NCI-H748 (cell line): ENCODE results near the gene KLRF1.
A peak's percentile ranks its signal among the peaks of the same experiment; 100 is the strongest.

Experiments
- DNase-seq: peaks from one replicate; lab custom pipeline; 2025; ENCODE audit not compliant: unreplicated experiment; lab: John Stamatoyannopoulos, UW

The KLRF1 gene

GRCh38 chr12:9808504-9808903 is 18.8 kb upstream of the KLRF1 start:
- no peak for DNase-seq

- DNase-seq, result no peak
Measured at GRCh38 chr12:9809338-9809737, 17.9 kb upstream of the KLRF1 start.

GRCh38 chr12:9809866-9810265 is 17.4 kb upstream of the KLRF1 start:
- DNase-seq, result no peak

DNA sequence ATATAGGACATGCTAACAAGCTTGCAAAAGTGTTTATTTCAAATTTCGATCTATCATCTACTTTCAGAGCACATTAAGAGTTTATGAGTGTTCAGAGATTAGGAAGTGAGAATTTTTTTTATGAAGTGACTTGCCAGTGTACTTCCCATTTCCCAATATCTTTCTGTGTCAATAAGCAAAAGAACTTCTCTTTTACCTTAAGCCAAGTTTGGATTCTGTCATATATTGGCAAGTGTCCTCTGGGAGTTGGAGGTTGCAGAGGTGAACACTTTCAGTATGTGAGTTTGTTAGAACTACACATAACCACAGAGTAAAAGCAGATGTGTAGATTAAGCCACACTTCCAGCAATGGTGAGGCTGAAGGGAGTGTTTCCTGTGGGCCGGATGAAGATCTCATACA is 16.6 kb upstream of the KLRF1 start:
- DNase-seq, result no peak

- no peak for DNase-seq
Measured at GRCh38 chr12:9811621-9812020, 15.7 kb upstream of the KLRF1 start.

DNA sequence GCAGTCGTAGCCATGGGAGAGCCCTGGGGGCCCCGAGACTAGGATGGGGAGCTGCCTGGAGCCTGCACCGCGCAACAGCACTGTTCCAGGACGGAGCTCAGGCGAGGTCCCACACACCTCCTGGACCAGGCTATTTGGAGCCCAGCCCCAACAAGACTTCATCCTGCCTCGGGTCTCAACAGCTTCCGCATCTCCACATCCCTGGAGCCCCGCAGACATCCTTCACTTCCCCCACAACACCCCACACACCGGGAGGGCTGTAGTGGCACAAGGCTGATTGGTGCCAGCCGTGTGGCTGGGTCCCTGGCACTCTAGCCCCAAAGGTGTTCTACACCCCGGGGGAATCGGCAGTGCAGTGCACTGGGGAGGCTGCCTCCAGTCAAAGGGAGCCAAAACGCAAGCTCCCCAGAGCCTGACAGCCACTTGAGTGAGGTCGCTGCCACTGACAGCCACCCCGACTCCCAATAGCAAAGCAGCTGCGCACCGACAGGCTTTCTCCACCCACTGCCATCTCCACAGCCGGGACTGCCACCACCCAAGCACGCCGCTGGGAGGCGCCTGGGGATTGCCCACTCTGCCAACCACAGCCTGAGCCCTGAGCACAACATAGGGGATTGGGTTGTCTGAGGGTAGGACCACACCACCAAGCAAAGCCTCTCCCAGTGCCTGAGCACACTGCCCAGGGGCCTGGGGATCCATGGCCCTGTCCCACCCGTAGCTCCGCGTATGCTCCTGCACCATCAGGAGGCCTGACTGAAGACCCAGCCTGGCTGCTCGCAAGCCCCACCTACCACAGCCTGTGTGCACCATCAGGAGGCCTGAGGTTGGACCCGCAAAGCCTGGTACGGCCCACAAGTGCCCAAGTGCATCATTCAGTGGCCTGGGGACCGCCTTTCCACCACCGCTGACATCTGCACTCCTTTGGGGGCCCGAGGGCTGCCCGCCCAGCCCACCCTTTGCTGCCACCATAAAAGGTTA is 13.2 kb upstream of the KLRF1 start:
- peak; percentile 53 for DNase-seq

GRCh38 chr12:9820281-9820930 is 6.9 kb upstream of the KLRF1 start:
- no peak for DNase-seq

- no peak for DNase-seq
Measured at GRCh38 chr12:9829483-9829882, 2.2 kb downstream of the KLRF1 start.

GRCh38 chr12:9829982-9830381 is 2.7 kb downstream of the KLRF1 start:
- no peak for DNase-seq

DNA sequence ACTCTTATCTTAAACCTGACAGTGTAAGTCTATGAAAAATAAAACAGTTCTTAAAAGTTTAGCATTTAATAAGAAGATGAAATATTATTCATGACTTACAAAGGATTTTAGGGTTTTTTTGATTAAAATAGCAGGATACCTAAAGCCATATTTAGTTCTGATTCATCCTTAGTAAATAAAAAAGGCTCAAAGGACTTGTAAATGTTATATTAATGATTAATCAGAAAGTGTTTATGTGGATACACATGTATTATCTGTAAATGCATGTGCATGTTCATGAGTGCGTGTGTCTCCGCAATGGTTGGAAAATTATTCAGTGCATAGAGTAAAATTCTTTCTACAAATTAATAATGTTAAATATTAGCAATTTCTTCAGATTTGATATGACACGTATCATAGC is 4.4 kb downstream of the KLRF1 start:
- no peak for DNase-seq

DNA sequence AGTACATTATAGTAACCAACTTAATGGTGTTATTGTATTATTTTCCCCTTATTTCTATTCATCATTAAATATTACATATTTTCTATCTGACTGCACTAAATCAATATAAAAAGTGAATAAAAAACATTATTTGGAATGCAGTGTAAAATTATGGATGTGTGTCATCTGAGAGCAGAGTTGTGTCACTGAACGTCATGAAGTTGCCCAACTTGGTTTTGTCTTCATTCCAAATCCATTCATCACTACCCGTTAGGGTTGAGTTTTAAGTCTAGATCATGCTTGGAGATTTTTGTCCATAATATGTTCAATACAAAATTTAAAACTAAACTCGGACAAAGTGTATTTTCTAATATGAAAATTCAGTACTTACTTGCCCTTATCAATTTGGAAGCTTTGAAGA is 16.1 kb downstream of the KLRF1 start:
- DNase-seq, result no peak

DNA sequence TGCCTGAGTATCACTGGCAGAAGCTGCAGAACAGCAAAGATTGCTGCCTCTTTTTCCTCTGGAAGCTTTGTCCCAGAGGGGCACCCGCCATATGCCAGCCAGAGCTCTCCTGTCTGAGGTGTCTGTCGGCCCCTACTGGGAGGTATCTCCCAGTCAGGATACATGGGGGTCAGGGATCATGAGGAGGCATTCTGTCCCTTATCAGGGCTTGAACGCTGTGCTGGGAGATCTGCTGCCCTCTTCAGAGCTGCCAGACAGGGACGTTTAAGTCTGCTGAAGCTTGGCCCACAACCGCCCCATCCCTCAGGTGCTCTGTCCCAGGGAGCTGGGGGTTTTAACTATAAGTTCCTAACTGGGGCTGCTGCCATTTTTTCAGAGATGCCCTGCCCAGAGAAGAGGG is 21.6 kb downstream of the KLRF1 start:
- no peak for DNase-seq

GRCh38 chr12:9851050-9851449 is 23.8 kb downstream of the KLRF1 start:
- DNase-seq, result no peak

DNA sequence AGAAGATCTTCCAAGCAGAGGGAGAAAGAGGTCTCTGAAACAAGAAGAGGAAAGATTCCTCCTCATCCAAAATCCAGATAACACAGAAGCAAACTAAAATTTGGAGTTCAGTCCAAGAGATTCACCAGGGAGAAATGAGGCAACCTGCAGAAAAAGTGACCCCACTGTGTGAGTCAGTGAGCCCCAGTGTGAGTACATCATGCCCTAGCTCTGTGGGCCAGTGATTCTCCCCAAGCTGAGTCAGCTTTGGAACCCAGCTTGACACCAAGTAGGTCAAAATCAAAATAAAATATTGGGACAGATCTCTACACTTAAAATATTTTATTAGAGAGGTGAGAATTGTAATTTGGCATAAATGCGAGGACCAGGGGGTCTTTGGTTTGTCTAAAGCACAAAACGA is 24.6 kb downstream of the KLRF1 start:
- DNase-seq, result no peak

DNA sequence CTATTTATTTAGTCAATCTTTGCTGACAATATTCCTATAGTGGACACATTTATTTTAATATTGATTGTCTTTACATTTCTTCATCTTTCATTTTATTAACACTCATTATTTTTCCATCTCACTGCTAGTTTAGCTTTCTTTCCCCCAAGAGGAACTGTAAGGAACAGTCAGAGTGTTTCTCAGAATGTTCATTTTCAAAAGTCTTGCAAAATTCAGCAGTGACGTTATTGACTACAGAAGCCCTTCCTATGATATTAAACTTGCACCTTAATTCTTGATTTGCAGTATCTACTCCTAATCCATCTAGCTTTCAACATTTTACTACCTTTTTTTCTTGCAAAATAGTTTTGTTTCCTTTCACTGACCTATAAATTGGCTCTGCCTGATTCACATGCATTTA is 28.9 kb downstream of the KLRF1 start:
- DNase-seq, result no peak

DNA sequence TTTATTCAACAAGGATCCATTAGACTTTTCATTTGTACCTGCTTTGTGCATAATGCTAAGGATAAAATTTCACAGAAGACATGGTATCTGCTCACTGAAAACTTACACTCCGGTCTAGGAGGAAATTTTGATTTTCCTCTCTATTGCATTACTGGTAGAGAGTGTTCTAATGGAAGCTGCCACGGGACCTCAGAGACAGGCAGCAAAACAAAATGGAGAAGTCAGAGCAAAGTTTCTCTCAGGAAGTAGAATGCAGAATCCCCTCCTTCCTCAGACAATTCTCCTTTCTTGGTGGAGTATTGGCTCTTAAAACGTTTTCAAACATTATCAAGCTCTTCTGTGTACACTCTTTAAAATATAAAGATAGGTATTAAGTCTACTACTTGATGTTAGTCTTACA is 29.6 kb downstream of the KLRF1 start:
- DNase-seq, result no peak

GRCh38 chr12:9858135-9858534 is 30.9 kb downstream of the KLRF1 start:
- no peak for DNase-seq

DNA sequence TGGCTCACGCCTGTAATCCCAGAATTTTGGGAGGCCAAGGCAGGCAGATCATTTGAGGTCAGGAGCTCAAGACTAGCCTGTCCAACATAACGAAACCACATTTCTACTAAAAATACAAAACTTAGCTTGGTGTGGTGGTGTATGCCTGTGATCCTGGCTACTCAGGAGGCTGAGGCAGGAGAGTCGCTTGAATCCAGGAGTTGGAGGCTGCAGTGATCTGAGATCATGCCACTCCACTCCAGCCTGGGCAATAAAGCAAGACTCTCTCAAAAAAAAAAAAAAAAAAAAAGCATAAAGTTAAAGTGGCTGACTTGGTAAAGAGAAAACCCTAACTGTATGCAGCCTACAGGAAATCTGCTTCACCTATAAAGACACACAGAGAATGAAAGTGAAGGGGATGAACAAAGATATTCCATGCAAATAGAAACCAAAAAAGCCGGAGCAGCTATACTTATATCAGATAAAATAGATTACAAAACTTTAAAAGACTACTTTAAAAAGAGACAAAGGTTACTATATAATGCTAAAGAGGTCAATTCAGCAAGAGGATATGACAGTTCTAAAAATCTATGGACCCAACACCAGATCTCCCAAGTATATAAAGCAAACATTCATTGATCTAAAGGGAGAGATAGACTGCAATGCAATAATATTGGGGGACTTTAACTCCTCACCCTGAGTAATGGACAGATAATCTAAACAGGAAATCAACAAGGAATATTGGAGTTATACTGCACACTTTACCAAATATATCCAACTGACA is 37.8 kb downstream of the KLRF1 start:
- no peak for DNase-seq

GRCh38 chr12:9866860-9867269 is 39.6 kb downstream of the KLRF1 start:
- no peak for DNase-seq

DNA sequence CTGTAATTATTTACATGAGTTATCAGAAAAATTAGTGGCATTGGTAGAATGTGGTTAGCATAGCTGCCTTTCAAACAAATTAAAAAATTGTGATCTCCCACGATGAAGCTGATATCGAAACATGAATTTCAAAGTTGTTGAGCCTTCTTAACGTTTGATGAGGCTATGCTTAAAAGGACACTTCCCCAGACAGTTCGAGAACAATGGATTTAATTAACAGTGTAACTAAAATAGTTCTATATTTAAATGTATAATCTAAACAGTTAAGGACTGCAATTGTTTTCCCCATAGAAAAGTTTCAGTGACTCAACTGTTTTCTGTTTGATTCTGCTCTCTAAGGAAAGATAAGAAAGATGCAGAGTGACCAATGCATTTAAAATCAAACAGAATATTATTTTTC is 40.2 kb downstream of the KLRF1 start:
- no peak for DNase-seq

DNA sequence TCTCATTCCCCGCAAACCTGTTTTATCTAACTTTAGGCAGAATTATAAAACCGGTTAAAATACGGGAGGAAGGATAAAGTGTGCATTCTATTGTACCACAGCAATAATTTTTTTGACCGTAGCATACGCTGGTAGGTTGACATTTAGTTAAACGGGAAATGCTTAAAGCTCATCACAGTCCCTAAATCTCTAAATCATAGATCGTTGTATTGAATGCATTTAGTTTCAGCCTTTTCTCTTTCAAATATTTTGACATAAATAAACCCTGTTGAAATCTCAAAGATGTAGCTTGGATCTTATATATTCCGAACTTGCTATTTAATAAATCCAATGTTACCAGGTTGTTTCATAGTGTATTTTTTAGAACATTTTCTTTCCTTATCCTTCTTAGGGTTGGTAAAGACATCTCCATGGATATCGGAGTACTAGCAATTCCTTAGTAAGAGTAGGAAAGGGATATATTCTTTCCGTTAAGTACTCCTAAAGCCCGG is 41.1 kb downstream of the KLRF1 start:
- DNase-seq, result no peak

DNA sequence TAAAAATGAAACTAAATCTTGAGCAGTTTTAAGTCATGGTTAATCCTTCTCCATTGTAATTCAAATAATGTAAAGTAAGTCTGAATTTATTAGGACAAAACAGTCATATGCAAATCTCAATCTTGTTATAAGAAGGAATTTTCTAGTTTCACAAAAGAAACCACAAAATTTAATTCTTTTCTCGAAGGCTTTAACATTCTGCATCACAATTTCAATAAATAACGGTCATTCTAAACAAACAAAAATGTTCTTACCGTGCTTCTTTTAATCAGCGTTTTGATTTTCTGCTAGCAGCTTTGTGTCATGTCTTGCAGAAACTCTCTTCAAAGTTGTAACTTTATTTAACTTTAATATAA is 41.6 kb downstream of the KLRF1 start:
- DNase-seq, result no peak
